Inflammatory macrophage treated with lipopolysaccharide for 4 hours (primary cell): ENCODE results near the gene DCAKD.

ENCODE experiments used
- DNase-seq: peaks from one replicate; pipeline ENCODE4 v3.0.0-alpha.2; 2020

The DCAKD gene

GRCh38 chr17:44999433-44999832 lies 52.0 kb downstream of the DCAKD start:
- no peak for DNase-seq

GRCh38 chr17:44998646-44999045 lies 52.8 kb downstream of the DCAKD start:
- no peak for DNase-seq

GRCh38 chr17:44997733-44998520 lies 53.5 kb downstream of the DCAKD start:
- no peak for DNase-seq

GRCh38 chr17:44996304-44996703 lies 55.1 kb downstream of the DCAKD start:
- no peak for DNase-seq

DNA sequence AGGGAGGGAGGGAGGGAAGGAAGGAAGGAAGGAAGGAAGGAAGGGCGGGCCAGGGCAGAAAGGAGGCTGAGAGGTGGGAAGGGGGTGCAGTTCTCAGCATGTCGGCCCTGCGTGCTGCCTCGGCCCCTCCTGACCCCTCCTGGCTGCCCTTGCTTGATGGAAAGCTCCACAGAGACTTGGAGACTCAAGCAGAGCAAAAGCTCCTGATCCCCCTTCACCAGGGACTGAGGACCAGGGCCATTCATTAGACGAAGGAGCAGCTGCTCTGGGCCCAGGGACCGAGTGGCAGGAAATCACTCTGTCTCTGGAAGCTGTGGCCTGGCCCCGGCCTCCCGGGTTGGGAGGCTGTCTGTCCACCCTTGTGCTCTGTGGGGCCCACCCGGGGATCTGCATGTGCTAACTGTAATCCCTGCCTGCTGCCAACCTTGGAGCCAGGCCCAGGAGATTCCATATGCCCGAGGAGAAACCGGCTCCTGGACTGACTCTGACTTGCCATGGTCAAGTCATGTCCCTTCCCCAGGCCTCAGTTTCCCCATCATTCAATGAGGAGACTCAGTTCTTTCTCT lies 55.9 kb downstream of the DCAKD start:
- no peak for DNase-seq

DNA sequence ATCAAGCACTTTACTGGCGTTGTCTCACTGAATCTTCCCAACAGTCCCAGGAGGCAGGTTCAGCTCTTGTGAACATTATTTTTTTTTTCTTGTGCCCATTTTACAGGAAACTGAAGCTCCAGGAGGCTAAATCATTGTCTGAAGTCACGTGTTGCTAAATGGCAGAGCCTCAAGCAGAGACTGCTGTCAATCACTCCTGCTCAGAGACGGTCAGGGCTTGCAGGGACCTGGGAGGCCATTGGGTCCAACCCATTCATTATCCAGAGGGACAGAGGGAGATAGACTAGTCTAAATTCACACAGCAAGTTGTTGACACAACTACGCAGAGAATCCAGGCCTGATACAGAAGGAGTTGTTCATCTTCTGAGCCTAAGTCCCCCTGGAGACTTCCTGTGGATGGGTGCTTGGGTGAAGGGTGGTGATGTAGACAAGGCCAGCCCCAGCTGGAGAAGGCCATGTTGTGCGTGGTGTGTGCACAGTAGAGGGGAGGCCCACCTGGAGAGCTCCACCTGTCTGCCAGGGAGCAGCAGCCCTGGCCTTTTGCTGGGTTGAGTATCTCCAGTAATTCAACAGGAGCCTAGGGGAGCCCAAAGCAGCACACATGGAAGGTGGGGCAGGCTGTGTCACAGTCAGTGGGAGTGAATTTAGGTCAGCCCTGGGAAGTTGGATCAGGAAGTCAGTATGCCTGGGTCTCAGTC lies 59.0 kb downstream of the DCAKD start:
- DNase-seq = no peak

DNA sequence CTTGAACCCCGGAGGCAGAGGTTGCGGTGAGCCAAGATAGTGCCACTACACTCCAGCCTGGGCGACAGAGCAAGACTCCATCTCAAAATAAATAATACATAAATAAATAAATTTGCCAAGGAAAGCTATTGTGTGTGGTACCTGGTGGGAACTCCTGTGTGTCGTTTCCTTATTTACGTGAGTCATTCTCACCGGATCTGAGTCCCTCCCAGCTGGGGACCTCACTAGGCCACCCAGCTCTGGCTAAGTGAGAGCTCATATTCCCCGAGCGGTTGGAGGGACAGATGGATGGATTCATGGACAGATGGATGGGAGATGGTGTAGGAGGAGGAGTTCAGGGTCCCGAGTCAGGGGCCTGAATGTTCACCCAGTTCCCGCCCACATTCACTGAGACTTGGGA lies 60.4 kb downstream of the DCAKD start:
- no peak for DNase-seq

- DNase-seq = no peak
Observed at GRCh38 chr17:44989552-44990138, 61.8 kb downstream of the DCAKD start.

- DNase-seq = no peak
Observed at GRCh38 chr17:44988044-44988942, 63.1 kb downstream of the DCAKD start.

DNA sequence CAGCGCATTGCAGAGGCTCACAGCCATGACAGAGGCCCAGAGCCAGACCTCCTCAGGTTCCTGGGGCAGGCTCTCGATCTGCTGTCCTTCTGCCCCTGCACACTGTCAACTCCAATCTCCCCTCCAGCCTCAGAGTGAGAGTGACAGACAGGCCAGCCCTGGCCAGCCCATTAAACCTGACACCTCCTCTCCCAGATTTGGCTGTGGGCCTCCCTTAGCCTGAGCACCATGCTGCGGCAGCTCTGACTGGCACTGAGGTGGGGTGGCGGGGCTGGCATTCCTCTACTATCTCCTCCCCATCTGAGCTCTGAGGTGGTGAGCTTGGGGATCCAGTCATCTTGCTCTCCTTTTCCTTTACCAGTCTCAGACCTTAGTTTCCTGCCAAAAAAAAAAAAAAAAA lies 67.9 kb downstream of the DCAKD start:
- no peak for DNase-seq

- DNase-seq = no peak
Observed at GRCh38 chr17:44982113-44982702, 69.2 kb downstream of the DCAKD start.

GRCh38 chr17:44981221-44981968 lies 70.0 kb downstream of the DCAKD start:
- DNase-seq = no peak

DNA sequence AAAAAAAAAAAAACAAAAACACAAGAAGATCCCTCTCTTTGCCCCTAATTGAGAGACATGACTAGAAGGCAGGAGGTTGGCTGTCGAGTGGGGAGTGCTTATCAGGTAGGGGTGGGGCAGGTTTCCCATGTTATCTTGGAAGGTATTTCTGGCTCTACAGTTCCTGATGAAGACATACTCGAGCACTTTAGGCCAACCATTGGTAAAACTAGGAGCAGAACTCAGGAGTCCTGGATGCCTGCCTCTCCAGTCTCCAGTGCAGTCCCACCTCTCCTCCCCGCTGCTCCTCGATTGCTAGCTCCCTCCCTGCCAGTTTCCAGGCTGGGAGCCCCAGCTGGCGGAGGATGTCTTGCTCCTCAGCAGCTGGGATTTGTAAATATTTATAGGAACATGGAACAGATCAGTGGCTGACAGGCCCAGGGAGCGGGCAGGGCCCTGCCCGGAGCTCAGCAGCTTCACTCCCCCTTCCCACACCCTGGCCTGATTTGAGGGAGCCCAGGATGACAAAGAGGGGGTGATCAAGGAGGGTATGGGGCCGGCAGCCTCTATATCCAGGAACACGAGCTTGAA lies 71.9 kb downstream of the DCAKD start:
- DNase-seq = no peak

GRCh38 chr17:44978807-44979206 lies 72.6 kb downstream of the DCAKD start:
- no peak for DNase-seq

GRCh38 chr17:44977814-44978550 lies 73.5 kb downstream of the DCAKD start:
- no peak for DNase-seq

- DNase-seq = no peak
Observed at GRCh38 chr17:44977065-44977464, 74.4 kb downstream of the DCAKD start.

DNA sequence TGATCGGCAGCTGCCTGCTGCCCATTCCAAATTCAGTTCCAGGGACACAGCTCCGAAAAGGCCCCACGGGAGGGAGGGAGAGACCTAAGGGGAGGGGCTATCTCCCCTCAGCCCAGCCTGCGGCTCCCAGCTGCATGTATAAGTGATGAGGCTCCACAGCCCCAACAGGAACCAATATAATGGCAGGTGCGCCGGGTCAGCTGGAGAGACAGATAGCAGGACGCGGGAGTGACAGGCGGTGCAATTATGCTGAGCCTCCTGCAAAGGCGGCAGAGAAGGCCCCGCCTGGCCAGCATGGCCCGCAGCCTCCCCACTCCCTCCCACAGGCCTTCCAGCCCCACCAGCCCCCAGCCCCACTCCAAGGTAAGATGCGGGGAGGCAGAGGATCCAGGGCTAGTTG lies 75.2 kb downstream of the DCAKD start:
- DNase-seq = no peak
